DOHH2 (cell line): Measurements from ENCODE around the gene NLGN1.

ENCODE experiments used
- CTCF ChIP-seq: fragments of 200-600 bp; sonication (generic); IDR thresholded peaks from one replicate; pipeline ENCODE4 v1.5.1; 2014; ENCODE audit warnings: antibody characterized with exemption, mild to moderate bottlenecking, low read depth, low read length; ENCODE audit not compliant: poor library complexity, severe bottlenecking
- EZH2phosphoT487 ChIP-seq: fragments of 200-600 bp; sonication (generic); IDR thresholded peaks from 2 replicates; pipeline ENCODE4 v1.6.1; 2017; ENCODE audit warnings: borderline replicate concordance, mild to moderate bottlenecking, antibody characterized with exemption, low read length, moderate library complexity, mixed read lengths

GRCh38 chr3:173932624-173933023 lies 535.1 kb downstream of the NLGN1 start:
- TF ChIP-seq CTCF (no peak), EZH2phosphoT487 (no peak)
